GM21737 (cell line): ENCODE measurements around the gene RDX.
"Not testable (repeated sequence)": the region's sequence is repeated elsewhere in the genome, so short reads cannot be mapped to it uniquely, and the experiment has no call there.

Experiments used
- ATAC-seq: cut with Tn5 transposase; IDR thresholded peaks from one replicate; pipeline ENCODE4 v1.9.1; 2021; ENCODE audit warnings: mild to moderate bottlenecking, moderate library complexity; ENCODE audit not compliant: unreplicated experiment

The RDX gene

DNA sequence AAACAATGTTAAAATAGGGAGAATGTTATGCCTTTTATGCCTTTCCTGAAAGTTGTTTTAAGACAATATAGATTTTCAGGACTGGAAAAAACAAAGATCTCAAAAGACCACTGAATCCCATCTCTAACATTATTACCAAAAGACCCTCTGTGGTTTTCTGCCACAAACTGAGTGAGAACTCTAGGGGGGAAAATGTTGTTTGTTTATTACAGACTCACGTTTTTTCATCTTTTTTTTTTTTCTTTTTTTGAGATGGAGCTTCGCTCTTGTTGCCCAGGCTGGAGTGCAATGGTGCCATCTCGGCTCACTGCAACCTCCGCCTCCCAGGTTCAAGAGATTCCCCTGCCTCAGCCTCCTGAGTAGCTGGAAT, 9.6 kb upstream of the RDX start:
- ATAC-seq, result not testable (repeated sequence)

DNA sequence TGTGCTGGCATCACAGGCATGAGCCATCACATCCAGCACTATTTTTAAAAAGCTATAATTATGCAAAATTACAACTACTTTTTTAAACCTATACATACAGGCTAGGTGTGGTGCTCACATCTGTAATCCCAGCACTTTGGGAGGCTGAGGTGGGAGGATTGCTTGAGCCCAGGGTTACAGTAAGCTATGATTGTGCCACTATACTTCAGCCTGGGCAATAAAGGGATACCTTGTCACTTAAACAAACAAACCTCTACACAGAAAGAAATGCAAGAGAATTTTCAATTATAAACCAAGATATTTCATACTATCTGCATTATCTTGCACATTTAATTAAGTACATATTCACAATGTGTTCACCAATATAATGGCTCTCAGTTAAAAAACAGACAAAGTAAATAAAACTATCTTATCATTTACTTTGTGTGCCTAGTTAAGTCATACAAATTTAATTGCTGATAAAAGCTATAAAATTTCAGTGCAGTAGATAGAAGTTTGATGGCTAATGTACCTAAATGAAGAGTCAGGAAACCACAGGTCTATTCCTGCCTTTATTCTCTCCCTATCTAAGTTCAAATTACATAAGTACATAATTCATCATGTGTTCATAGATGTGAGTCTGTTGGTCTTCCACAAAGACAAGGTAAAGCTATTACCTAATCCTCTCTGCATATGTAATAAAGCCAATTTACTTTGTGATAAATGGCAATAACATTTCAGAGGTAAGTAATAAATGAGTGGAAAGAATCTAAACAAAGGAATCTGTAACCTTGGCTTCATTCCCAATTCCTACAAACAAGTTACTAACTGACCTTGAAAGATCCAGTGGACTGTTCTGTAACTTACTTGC, 9.0 kb upstream of the RDX start:
- no peak for ATAC-seq

DNA sequence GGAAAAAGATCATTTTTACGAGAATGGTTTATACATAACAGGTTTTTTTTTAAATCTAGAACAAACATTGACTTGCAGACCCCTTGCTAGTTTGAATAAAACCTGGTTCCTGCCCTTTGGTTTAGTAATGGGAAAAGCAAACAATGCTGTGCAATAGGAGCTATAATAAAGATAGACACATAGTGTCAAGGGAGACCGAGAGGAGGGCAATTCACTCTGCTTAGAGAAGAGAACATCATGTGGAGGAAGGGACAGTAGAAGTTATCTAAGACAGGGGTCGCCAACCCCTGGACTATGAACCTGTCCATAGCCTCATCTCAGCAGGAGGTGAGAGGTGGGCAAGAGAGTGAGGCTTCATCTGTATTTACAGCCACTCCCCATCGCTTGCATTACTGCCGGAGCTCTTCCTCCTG, 7.0 kb upstream of the RDX start:
- ATAC-seq, result no peak

DNA sequence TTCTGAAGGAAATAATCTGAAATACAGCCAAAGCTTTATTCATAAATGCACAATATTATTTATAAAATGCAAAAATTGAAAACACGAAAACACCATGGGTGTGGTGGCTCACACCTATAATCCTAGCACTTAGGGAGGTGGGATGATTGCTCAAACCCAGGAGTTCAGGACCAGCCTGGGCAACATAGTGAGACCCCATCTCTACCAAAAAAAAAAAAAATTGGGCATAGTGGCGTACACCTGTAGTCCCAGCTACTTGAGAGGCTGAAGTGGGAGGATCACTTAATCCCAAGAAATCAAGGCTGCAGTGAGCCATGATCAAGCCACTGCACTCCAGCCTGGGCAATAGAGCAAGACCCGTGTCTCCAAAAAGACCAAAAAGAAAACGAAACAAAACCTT, 5.2 kb upstream of the RDX start:
- no peak for ATAC-seq

DNA sequence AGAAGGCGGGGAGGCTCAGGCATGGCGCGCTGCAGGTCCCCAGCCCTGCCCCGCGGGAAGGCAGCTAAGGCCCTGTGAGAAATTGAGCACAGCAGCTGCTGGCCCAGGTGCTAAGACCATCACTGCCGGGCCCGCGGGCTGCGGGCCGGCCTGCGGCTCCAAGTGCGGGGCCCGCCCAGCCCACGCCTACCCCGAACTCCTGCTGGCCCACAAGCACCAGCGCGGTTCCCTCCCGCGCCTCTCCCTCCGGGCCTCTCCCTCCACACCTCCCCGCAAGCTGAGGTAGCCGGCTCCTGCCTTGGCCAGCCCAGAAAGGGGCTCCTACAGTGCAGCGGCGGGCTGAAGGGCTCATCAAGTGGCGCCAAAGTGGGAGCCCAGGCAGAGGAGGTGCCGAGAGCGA, 4.6 kb upstream of the RDX start:
- no peak for ATAC-seq

DNA sequence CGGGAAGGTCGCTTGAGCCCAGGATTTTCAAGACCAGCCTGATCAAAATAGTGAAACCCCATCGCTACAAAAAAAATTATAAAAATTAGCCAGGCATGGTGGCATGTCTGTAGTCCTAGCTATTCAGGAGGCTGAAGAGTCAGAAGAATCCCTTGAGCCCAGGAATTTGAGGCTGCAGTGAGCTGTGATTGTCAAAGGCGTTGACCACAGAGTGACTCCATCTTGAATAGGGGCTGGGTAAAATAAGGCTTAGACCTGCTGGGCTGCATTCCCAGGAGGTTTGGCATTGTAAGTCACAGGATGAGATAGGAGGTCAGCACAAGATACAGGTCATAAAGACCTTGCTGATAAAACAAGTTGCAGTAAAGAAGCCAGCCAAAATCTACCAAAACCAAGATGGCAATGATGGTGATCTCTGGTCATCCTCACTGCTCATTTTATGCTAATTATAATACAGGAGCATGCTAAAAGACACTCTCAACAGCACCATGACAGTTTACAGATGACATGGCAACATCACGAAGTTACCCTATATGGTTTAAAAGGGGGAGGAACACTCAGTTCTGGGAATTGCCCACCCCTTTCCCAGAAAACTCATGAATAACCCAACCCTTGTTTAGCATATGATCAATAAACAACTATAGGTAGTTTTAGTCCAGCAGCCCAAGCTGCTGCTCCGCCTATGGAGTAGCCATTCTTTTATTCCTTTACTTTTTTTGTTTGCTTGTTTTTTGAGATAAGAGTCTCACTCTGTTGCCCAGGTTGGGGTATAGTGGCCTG, 2.8 kb upstream of the RDX start:
- no peak for ATAC-seq

DNA sequence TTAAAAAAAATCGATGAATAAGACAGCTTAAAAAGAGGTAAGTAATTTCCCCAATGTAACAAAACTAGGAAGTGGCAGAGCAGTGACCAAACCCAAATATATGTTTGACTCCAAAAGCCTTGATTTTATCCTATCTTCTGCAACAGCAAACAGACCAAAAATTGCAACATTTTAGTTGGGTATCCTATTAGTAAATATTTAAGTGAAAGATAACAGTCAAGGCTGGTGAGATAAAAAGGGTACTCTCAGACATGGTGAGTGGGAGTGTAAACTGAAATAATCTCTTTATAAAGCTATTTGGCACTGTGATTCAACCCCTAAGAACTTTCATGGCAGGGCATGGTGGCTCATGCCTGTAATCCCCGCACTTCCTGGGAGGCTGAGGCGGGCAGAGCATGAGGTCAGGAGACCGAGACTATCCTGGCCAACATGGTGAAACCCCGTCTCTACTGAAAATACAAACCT, 1.9 kb upstream of the RDX start:
- ATAC-seq, result no peak

DNA sequence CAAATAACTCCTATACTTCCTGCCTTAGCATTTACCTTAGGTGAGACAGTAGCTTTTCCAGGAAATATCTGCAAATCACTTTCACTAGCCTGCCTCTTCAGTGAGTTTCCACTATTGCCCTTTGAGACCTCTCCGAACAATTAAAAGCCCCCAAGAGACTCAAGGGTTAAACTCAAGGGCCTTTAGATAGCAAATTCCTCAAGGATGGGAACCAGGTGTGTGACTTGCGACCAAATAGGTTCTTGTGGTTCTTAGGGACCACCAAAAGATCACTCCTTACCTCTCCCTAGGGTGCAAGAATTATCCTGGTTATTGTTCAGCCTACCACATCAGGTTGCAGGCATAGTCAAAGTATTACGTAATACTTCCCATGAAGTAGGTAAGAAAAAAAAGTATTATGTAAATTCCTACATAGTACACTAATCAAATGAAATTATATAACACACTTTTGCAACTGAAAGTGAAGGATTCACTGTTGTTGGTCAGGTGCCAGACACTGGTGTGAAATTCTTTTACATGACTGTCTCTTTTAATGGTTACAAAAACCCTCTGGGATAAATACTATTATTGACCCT, 1.4 kb upstream of the RDX start:
- no peak for ATAC-seq

DNA sequence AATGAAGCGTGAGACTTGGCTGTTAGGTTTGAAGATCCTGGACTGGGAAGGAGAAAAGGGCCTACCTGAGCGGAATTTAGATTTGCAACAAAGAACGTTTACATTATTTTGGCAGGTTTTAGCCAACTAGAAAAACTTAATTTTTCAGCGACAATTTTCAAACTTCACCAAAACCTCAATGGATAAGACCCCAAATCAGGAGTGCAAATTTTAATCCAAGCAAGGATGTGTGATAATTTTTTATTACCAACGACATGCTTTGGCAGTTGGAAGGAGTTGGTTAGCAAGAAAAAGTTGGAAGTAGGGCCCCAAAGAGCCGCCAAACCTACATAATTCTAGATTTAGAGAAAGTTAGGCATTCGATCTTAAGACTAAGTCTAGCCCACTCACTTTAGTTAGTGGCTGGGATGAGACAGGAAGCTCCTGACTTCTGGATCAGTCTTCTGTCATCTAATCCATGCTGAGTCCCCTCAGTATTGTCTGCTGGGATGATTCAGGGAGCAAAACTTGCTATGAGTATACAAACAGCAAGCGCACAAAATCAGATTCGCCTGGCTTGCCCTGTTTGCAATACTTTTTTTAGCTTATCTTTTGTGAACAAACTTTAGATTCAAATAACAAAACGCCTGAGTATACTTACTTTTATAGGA, 787 bp upstream of the RDX start:
- ATAC-seq, result no peak

DNA sequence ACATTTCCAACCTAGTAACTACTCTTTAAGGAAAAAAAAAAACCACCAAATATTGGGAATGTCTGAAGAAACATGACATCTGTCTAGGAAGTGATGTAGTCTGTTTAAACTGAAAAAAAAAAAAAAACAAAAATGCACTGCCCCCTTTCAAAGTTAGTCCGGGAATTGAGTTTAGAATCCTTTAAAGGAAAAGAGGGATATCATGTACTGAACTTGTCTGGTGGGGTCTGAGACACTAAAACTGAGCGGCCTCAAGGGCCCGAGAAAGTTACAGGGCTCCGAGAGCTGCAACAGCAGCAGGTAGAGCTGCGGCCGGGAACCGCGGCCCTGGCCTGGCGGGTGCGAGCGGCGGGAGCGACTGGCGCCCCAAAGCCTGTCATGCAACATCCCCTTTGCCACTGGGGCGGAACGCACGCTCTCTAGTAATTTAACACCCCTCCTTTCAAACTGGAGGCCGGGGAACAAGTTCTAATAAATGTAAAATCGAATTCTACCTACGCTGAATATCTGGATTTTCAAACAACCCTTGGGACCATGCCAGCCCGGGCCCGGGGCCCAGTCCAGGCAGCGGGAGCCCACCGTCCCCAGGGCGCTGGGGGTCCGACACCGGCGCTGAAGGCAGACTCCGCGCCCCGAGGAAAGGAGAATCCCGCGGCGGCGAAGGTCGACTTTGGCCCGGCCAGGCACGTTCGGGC, 736 bp downstream of the RDX start:
- ATAC-seq, result peak; percentile 52

DNA sequence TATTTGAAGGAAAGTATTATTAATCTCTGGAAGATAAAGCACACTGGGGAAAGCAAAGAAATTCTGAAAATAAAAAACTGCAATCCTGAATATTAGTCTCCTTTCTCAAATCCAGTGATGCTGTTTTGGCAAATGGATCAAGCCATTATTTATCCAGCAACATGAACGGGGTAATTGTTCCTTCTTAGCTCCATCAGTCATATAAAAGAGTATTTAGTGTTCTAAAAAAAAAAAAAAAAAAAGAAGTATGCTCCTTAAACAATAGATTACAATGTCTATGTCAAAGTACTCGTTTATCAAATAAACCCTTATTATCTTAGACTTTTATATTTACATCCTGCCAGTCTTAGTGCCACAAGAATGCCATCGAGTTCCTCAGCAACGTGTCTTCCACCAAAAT, 1.3 kb downstream of the RDX start:
- no peak for ATAC-seq

DNA sequence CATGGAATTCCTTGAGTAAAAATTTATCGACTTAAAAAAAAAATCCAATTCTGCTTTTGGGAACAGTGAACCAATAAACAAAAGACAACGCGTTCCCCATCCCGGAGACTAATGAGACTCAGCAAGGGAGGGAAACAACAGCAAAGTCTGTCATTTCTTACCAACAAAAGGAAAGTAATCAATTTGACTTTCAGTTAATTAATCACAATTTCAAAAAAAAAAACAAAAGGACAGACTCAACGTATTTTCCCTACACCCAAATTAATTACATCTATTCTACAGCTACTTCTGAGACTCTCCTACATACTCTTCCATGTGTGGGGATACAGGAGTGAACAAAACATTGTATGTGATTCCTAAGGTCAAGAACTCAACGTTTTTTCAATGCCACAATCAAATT, 1.9 kb downstream of the RDX start:
- ATAC-seq, result no peak

DNA sequence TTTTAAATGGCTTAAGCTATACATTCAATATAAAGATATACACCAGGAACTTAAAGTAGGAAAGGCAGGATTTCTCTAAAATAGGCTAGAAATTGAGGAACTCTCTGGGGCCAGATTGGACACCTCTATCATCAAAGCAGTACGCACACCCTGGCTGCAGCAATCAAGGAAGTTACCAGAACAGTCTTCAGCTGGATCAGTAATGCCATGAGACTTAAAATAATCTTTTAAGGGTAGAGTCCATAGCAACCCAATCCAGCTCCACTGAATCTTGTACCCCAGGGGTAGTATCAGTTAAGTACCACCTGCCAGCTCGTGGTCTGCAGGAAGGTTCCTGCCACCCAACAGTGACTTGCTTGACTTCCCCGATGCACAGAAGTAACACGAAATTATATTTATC, 3.0 kb downstream of the RDX start:
- ATAC-seq, result no peak

DNA sequence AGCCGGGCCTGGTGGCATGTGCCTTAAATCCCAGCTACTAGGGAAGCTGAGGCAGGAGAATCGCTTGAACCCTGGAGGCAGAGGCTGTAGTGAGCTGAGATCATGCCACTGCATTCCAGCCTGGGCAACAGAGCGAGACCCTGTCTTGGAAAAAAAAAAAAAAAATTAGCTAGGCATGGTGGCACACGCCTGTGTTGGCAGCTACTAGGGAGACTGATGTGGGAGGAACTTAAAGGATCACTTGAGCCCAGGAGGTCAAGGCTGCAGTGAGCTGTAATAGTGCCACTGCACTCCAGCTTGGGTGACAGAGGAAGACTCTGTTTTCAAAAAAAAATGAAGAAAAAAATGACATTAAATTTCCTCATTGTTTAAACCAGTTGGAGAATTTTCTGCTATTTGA, 4.3 kb downstream of the RDX start:
- not testable (repeated sequence) for ATAC-seq

DNA sequence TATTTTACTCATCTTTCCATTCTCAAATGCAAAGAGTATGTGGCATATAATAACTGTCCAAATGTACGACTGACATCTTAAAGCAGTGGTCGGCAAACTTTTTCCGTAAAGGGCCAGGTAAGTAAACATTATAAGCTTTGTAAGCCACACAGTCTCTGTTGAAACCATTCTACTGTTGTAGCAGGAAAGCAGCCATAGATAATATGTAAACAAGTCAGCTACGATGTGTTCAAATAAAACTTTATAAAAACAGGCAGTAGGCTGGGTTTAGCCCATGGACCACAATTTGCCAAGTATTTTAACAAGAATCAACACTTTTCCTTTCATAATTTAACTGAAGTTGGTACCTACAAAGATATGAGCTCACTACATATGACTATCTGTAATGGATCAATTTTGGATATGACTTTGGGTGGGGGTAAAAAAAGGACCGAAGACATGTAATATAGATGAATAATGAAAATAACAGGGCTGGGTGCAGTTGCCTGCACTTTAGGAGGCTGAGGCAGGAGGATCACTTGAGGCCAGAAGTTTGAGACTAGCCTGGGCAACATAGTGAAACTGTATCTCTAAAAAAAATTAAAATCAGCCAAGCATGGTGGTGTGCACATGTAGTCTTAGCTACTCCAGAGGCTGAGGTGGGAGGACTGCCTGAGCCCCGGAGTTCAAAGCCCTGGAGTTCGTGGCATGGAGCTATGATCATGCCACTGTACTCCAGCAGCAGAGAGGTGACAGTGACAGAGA, 5.7 kb downstream of the RDX start:
- ATAC-seq, result no peak

DNA sequence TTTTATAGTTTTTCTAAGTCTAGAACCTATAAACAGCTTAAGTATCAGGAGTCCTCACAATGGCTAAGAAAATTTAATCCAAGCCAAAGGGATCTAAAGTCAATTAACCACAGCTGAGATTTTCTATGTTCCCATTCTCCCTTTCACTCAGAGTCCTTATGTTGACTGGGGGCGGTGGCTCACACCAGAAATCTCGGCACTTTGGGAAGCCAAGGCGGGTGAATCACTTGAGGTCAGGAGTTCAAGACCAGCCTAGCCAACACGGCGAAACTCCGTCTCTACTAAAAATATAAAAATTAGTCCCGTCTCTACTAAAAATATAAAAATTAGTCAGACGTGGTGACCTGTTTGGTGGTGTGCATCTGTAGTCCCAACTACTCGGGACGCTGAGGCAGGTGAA, 6.9 kb downstream of the RDX start:
- no peak for ATAC-seq

DNA sequence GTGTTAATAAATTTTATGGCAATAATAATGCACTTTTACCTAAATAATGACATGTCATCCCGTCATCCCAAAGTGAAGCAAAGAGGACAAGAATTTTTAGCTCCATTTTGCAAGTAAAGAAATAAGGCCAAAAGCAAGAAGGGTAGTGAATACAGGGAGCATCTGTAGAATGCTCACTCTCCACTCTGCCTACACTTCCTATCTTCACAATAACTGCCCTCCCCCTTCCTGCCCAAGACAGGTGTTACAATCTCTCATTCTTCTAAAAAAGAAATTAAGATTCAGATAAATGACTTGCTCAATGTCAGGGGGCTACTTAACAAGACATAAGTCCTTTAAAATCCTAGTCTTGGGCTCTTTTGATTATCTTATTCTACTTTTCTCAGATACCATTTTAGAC, 8.9 kb downstream of the RDX start:
- ATAC-seq, result peak; percentile 49

DNA sequence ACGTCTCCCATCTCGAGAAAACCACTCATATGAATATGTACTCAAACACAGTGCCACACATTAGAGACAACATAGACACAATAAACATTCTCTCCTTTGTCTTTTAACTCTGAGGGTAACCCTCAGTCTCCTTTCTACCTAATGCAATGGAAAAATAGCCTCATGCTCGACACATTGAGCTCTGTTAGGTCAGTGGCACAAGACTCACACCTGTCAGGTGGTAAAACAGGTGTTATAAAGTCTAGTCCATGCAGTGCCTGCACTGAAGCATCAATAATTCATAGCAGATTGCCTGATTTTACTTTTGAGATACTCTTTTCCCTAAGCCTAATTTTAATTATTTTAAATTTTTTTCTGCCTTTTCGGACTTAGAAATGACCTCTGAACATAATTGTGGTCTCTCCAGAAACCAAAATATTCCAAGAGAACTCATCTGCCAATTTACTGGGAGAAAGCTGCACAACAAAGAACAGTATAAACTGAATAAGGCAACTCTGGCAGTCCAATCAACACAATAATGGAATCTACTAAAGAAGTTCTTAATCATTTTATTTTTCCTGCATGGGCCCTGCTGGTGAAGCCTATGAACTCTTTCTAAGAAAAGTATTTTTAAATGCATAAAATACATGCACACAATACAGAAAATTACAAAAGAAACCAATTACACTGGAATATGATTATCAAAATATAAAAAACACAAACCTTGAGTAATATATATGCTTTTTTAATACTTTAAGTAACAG, 9.9 kb downstream of the RDX start:
- ATAC-seq, result no peak

DNA sequence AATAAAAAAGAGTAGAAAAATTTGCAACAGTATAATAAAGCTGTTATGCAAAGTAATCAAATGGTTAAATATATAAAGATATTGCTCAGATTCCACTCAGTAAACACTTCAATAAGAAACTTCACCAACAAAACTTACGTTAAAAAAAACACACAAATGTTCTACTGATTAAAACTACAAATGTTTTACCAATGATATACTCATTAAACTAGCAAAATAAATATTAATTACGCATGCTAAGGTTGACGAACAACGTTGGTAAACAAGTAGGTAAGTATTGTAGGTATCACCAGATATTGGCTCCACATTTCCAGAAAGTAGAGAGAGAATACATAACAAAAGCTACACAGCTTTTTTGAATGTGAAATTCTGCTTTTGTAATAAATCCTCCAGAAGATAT, 12.6 kb downstream of the RDX start:
- ATAC-seq, result no peak
